GM12875 (cell line): Measurements from ENCODE around the gene MSH2.
A peak's percentile ranks its signal among the peaks of the same experiment; 100 is the strongest.
"Not testable (repeated sequence)": the region's sequence is repeated elsewhere in the genome, so short reads cannot be mapped to it uniquely, and the experiment has no call there.

Source experiments
- H3K4me3 ChIP-seq: one replicate; pipeline ENCODE4 v1.5.1; 2011; ENCODE audit warnings: low read depth, low read length, control low read depth
- TF ChIP-seq, protein P1 (sequence below): IDR thresholded peaks from 2 replicates; pipeline ENCODE4 v1.5.1; 2011; ENCODE audit warnings: low read depth, mild to moderate bottlenecking, control low read depth, inconsistent platforms, low read length, moderate library complexity, borderline replicate concordance; ENCODE audit not compliant: insufficient read depth

MSH2 gene

DNA sequence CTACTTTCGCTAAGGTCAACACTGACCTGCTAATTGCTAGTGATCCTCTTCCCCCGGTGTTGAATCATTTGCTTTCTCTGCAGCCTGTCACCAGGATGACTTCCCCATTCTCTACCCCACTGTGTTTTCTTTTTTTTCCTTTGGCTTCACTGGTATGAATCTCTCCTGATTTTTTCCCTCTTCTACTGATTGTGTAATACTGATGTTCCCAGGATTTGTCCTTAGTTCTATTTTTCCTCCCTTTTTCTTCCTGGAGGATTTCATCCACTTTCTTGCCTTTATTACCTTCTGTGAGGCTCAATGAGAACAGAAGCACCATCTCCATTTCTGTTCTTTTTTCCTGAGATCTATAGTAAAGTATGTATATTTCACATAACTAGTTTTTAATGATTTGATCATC is 14.1 kb upstream of the MSH2 start:
- TF ChIP-seq, protein P1, sequence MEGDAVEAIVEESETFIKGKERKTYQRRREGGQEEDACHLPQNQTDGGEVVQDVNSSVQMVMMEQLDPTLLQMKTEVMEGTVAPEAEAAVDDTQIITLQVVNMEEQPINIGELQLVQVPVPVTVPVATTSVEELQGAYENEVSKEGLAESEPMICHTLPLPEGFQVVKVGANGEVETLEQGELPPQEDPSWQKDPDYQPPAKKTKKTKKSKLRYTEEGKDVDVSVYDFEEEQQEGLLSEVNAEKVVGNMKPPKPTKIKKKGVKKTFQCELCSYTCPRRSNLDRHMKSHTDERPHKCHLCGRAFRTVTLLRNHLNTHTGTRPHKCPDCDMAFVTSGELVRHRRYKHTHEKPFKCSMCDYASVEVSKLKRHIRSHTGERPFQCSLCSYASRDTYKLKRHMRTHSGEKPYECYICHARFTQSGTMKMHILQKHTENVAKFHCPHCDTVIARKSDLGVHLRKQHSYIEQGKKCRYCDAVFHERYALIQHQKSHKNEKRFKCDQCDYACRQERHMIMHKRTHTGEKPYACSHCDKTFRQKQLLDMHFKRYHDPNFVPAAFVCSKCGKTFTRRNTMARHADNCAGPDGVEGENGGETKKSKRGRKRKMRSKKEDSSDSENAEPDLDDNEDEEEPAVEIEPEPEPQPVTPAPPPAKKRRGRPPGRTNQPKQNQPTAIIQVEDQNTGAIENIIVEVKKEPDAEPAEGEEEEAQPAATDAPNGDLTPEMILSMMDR: no peak
- no peak overlapping the region for H3K4me3 ChIP-seq

DNA sequence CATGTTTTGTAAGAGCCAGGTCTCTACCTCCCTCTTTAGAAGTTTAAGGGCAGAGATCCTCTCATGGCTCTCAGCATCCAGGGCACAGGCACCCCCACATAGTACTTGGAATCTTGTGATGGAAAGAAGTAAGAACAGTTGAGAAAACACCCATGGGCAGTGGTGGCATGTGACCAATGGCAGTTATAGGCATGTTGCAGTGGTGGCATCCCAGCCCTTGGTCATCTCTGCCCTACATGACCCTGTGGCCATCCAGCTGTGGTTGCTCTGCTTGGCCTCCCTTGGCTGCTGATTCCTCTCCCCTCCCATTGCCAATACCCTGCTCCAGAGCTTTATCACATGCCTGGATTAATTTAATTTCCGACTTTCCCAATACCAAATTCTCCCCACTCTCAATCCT is 13.3 kb upstream of the MSH2 start:
- no peak overlapping the region for H3K4me3 ChIP-seq
- TF ChIP-seq, protein P1: no peak

DNA sequence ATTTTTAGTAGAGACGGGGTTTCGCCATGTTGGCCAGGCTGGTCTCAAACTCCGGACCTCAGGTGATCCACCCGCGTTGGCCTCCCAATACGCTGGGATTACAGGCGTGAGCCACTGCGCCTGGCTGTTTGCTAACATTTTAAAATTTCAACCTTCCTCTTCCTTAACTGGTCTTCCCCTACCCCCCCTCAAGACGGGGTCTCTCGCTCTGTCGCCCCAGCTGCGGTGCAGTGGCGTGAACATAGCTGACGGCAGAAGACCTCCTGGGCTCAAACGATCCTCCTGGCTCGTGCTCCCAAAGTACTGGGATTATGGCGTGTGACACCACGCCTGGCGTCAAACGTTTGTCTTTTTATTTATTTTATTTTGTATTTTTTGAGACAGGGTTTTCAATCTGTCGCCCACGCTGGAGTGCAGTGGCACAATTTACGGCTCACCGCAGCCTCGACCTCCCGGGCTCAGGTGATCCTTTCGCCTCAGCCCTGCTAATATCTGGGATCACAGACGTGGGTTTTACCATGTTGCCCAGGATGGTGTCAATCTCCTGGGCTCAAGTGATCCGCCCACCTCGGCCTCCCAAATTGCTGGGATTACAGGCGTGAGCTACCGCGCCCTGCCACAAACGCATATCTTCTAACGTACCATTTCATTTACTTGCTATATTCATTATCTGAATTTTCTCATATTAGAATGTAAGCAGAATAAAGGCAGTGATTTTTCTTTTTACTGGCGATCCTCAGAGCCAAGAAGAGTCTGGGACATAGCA is 984 bp upstream of the MSH2 start:
- no peak overlapping the region for H3K4me3 ChIP-seq
- TF ChIP-seq, protein P1: no peak

DNA sequence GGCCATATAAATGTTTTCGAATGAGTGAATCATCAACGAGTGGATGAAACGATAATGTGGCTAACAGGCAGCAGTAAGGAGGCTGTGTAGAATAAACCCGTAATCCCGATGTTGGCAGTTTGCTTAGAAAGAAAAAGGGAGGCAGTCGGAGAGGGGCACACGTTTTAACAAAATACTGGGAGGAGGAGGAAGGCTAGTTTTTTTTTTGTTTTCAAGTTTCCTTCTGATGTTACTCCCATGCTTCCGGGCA is 476 bp upstream of the MSH2 start:
- TF ChIP-seq, protein P1: no peak
- H3K4me3 ChIP-seq: peak overlapping the region; percentile 77

DNA sequence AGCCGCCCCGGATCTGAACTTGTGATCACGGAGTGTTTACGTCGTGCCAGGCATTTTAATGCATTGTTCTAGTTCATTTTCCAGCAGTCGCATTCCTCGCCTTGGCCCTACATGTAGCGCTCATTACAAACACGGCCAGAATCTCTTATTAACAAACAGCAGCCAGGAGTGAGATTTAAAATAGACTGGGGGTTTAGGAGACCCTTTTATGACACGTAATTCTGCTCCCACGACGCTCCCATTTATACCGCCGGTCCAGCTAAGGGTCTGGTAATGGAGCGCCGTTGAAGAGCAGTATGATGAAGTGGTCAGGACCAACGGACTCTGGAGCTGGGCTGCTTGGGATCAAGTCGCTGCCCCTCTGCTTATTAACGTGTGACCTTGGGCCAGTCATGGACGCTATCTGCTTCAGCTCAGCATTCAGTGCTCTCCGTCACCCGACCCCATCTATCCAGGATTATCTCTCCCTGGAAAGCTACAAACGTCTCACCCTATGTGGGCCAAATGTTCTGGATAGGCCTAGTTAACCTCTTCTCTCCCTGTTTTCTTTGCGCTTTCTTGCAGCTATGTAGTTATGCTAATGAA is 745 bp downstream of the MSH2 start:
- peak overlapping the region; percentile 77 for H3K4me3 ChIP-seq
- TF ChIP-seq, protein P1: no peak

DNA sequence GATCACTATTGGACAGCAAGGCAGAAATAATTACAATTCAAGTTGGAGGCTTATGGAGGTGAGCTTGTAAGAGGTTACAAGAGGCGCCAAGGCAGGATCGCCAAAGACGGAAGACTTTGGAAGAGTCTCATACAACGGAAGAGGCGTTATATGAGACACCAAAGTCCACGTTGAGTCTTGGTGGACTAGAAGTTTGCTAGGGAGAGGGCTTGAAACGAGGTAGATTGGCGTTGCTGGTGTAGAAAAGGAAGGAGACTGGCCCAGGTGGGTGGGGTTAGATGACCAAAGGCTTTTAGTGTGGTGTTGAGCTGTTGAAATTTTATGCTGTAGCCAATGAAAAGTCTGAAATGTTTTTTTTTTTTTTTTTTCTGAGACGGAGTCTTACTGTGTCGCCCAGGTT is 1.4 kb downstream of the MSH2 start:
- TF ChIP-seq, protein P1: no peak

DNA sequence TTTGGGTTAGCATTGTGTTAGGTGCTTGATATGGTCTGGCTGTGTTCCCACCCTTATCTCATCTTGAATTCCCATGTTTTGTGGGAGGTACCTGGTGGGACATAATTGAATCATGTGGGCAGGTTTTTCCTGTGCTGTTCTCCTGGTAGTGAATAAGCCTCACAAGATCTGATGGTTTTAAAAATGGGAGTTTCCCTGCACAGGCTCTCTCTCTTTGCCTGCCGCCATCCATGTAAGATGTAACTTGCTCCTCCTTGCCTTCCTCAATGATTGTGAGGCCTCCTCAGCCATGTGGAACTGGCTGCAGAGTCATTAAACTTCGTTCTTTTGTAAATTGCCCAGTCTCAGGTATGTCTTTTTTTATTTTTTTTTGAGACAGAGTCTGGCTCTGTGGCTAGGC is 2.8 kb downstream of the MSH2 start:
- TF ChIP-seq, protein P1: no peak
- H3K4me3 ChIP-seq: no peak overlapping the region

More for the DNA sequence above, 1.4 kb downstream of the MSH2 start:
- H3K4me3 ChIP-seq: no peak overlapping the region

DNA sequence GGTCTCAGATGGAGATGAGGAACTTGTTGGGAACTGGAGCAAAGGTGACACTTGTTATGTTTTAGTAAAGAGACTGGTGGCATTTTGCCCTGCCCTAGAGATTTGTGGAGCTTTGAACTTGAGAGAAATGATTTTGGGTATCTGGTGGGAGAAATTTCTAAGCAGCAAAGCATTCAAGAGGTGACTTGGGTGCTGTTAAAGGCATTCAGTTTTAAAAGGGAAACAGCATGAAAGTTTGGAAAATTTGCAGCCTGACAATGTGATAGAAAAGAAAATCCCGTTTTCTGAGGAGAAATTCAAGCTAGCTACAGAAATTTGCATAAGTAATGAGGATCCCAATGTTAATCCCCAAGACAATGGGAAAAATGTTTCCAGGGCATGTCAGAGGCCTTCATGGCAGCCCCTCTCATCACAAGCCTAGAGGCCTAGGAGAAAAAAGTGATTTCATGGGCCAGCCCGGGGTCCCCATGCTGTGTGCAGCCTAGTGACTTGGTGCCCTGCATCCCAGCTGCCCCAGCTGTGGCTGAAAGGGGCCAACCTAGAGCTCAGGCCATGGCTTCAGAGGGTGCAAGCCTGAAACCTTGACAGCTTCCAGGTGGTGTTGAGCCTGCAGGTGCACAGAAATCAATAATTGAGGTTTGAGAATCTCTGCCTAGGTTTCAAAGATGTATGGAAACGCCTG is 3.8 kb downstream of the MSH2 start:
- not testable (repeated sequence) for H3K4me3 ChIP-seq

DNA sequence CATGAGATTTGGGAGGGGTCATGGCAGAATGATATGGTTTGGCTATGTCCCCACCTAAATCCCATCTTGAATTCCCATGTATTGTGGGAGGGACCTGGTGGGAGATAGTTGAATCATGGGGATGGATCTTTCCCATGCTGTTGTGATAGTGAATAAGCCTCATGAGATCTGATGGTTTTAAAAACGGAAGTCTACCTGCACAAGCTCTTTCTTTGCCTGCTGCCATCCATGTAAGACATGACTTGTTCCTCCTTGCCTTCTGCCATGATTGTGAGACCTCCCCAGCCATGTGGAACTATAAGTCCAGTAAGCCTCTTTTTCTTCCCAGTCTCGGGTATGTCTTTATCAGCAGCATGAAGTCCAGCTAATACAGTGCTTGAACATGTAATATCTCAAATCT is 5.0 kb downstream of the MSH2 start:
- not testable (repeated sequence) for H3K4me3 ChIP-seq
